Measurements from ENCODE around the gene SPATA3.

GRCh38 chr2:231053846-231054245 is 57.9 kb downstream of the SPATA3 start:
- no peak for TF ChIP-seq CTCF (IDR thresholded peaks at IDR 0.05)
- TF ChIP-seq POLR2A (IDR thresholded peaks at IDR 0.05): no peak
